ENCODE results near the gene PIEZO2. TPM values are rescaled to one million over a fixed set of nuclear protein-coding genes. Genes with fewer than 3 reads are reported as not detected.

Gene PIEZO2
- total RNA-seq, 3 donors from 2014 or later (not counting 1 experiment from before 2014, with no cell fraction given), result not detected

- Mint-ChIP-seq H3K36me3 (no peaks in the 10 kb centered on the region), H3K27ac (no peak overlapping the region), H3K9me3 (no peaks in the 10 kb centered on the region), H3K4me1 (no peaks in the 10 kb centered on the region), H3K27me3 (ENCODE audit: low read depth in 2 of 2) (no peaks in the 10 kb centered on the region), H3K4me3 (no peak overlapping the region)
- no peaks in the 10 kb centered on the region for H3K27me3 ChIP-seq (ENCODE audit: control insufficient read depth, insufficient read depth, low read length)
- H3K27ac ChIP-seq (ENCODE audit: low read length), result no peak overlapping the region
- no peaks in the 10 kb centered on the region for H3K36me3 ChIP-seq (ENCODE audit: control insufficient read depth, insufficient read depth, low read length)
- WGBS (ENCODE audit: insufficient coverage), result 86% methylated on average over 5 of the region's 6 CpGs
- no peaks in the 10 kb centered on the region for H3K9me3 ChIP-seq (ENCODE audit: control insufficient read depth, insufficient read depth, low read length)
- no peak for DNase-seq
- TF ChIP-seq CTCF (IDR thresholded peaks at IDR 0.05), result no peak
- no peak overlapping the region for H3K4me3 ChIP-seq (ENCODE audit: low read length)
- ATAC-seq, result no peak
- H3K4me1 ChIP-seq (ENCODE audit: control insufficient read depth, insufficient read depth, low read length), result no peaks in the 10 kb centered on the region
- intact Hi-C loops (cut with micrococcal nuclease), result no loop called here
Measured at GRCh38 chr18:11106894-11107293, 42.5 kb downstream of the PIEZO2 start.

GRCh38 chr18:11105463-11105862 lies 43.9 kb downstream of the PIEZO2 start:
- DNase-seq (no peak), ATAC-seq (no peak)
- Histone ChIP-seq H3K4me3 (ENCODE audit: low read length) (no peak overlapping the region), H3K9me3 (ENCODE audit: control insufficient read depth, insufficient read depth, low read length) (no peaks in the 10 kb centered on the region), H3K27ac (ENCODE audit: low read length) (no peak overlapping the region), H3K36me3 (ENCODE audit: control insufficient read depth, insufficient read depth, low read length) (no peaks in the 10 kb centered on the region), H3K4me1 (ENCODE audit: control insufficient read depth, insufficient read depth, low read length) (no peaks in the 10 kb centered on the region), H3K27me3 (ENCODE audit: control insufficient read depth, insufficient read depth, low read length) (no peaks in the 10 kb centered on the region)
- Mint-ChIP-seq H3K27me3 (ENCODE audit: low read depth in 2 of 2) (no peaks in the 10 kb centered on the region), H3K4me1 (no peaks in the 10 kb centered on the region), H3K9me3 (no peaks in the 10 kb centered on the region), H3K36me3 (no peaks in the 10 kb centered on the region), H3K4me3 (no peak overlapping the region), H3K27ac (no peak overlapping the region)
- intact Hi-C loops (cut with micrococcal nuclease), result no loop called here
- 95% methylated on average over 2 of the region's 6 CpGs for WGBS (ENCODE audit: insufficient coverage)
- no peak for TF ChIP-seq CTCF (IDR thresholded peaks at IDR 0.05)

DNA sequence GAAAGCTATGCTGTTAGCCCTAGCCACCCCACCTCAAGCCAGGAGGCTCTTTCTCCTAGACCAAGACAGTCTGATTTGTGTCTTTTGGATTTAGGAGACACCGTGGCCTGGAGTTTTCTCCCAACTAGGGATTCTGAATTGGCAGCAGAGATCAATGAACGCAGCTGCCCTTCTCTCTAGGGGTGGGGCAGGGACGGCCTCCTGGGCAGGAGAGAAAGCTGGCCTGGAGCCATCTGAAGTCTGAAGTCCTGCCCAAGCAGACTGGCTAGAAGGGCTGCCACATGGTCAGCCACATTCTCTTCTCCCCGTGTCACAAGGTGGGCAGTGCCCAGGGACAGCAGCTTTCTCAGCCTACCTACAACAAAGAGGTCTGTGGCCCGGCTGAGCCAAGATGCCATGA lies 45.1 kb downstream of the PIEZO2 start:
- Mint-ChIP-seq H3K27ac (no peak overlapping the region), H3K36me3 (no peaks in the 10 kb centered on the region), H3K27me3 (ENCODE audit: low read depth in 2 of 2) (no peaks in the 10 kb centered on the region), H3K4me3 (no peak overlapping the region), H3K4me1 (no peaks in the 10 kb centered on the region), H3K9me3 (no peaks in the 10 kb centered on the region)
- Histone ChIP-seq H3K27me3 (ENCODE audit: control insufficient read depth, insufficient read depth, low read length) (no peaks in the 10 kb centered on the region), H3K4me3 (ENCODE audit: low read length) (no peak overlapping the region), H3K9me3 (ENCODE audit: control insufficient read depth, insufficient read depth, low read length) (no peaks in the 10 kb centered on the region), H3K4me1 (ENCODE audit: control insufficient read depth, insufficient read depth, low read length) (no peaks in the 10 kb centered on the region), H3K27ac (ENCODE audit: low read length) (no peak overlapping the region), H3K36me3 (ENCODE audit: control insufficient read depth, insufficient read depth, low read length) (no peaks in the 10 kb centered on the region)
- intact Hi-C loops (cut with micrococcal nuclease), result no loop called here
- ATAC-seq (no peak), DNase-seq (no peak)
- no peak for TF ChIP-seq CTCF (IDR thresholded peaks at IDR 0.05)
- WGBS (ENCODE audit: insufficient coverage), result 94% methylated on average over 5 of the region's 5 CpGs
